ENCODE data around the gene IRF8.

IRF8 gene

DNA sequence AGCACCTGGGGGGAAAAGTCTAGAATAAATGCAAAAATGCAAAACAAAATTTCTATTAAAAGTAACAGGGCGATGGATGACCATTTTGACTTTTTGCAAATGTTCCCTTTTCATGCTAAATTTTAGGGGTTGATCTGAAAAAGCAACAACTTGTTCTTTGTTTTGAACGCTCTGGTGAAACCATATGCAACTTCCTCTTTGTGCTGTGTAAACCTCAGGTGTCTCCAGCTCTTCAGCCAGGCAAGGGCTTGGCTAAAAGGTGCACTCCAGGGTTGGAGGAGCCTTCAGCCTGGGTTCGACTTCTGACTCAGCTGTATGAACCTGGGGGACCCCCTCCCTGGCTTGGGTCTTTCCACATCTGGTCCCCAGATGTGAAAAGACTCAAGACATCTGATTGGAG, 9.5 kb downstream of the IRF8 start:
- no peaks in the 10 kb centered on the region for H3K4me1 ChIP-seq
- no peak overlapping the region for H3K4me3 ChIP-seq (ENCODE audit: low read depth, low read length)
- H3K27me3 ChIP-seq = peaks cover 69% of the 10 kb centered on the region
- H3K36me3 ChIP-seq = no peaks in the 10 kb centered on the region
- no peak for DNase-seq
- no peaks in the 10 kb centered on the region; the same call in 1 of the 2 replicates for H3K9me3 ChIP-seq
- TF ChIP-seq, protein P1, sequence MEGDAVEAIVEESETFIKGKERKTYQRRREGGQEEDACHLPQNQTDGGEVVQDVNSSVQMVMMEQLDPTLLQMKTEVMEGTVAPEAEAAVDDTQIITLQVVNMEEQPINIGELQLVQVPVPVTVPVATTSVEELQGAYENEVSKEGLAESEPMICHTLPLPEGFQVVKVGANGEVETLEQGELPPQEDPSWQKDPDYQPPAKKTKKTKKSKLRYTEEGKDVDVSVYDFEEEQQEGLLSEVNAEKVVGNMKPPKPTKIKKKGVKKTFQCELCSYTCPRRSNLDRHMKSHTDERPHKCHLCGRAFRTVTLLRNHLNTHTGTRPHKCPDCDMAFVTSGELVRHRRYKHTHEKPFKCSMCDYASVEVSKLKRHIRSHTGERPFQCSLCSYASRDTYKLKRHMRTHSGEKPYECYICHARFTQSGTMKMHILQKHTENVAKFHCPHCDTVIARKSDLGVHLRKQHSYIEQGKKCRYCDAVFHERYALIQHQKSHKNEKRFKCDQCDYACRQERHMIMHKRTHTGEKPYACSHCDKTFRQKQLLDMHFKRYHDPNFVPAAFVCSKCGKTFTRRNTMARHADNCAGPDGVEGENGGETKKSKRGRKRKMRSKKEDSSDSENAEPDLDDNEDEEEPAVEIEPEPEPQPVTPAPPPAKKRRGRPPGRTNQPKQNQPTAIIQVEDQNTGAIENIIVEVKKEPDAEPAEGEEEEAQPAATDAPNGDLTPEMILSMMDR (IDR thresholded peaks at IDR 0.05; ENCODE audit: low read depth, low read length) = no peak

DNA sequence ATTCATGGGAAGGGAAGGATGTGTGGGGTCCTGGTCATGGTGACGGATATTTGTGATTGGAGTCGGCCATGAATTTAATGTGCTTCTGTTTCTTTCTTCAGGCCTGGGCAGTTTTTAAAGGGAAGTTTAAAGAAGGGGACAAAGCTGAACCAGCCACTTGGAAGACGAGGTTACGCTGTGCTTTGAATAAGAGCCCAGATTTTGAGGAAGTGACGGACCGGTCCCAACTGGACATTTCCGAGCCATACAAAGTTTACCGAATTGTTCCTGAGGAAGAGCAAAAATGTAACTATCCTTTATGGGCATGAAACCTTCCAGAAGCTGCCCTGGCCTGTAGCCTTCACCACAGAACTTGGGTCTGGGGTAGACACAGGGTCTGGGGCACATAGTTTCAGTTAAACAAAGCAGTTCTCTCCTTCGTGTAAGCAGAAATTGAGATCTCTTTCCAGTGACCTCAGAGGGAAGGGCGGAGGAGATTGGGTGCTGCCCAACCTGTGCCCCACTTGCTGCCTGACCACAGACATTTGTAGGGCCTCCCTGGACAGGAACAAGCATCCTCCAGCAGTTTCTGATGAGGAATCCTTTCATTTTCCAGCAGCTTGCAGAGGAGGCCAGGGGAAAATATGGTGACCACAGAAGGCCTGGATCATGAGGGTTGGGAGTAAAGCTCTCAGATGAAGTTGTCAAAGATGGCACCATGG, 10.1 kb downstream of the IRF8 start:
- no peaks in the 10 kb centered on the region for H3K4me1 ChIP-seq
- DNase-seq = no peak
- H3K9me3 ChIP-seq = no peaks in the 10 kb centered on the region; the same call in 1 of the 2 replicates
- H3K27me3 ChIP-seq = peaks cover 63% of the 10 kb centered on the region
- TF ChIP-seq, protein P1 (IDR thresholded peaks at IDR 0.05; ENCODE audit: low read depth, low read length) = no peak
- no peak overlapping the region for H3K4me3 ChIP-seq (ENCODE audit: low read depth, low read length)
- no peaks in the 10 kb centered on the region for H3K36me3 ChIP-seq

DNA sequence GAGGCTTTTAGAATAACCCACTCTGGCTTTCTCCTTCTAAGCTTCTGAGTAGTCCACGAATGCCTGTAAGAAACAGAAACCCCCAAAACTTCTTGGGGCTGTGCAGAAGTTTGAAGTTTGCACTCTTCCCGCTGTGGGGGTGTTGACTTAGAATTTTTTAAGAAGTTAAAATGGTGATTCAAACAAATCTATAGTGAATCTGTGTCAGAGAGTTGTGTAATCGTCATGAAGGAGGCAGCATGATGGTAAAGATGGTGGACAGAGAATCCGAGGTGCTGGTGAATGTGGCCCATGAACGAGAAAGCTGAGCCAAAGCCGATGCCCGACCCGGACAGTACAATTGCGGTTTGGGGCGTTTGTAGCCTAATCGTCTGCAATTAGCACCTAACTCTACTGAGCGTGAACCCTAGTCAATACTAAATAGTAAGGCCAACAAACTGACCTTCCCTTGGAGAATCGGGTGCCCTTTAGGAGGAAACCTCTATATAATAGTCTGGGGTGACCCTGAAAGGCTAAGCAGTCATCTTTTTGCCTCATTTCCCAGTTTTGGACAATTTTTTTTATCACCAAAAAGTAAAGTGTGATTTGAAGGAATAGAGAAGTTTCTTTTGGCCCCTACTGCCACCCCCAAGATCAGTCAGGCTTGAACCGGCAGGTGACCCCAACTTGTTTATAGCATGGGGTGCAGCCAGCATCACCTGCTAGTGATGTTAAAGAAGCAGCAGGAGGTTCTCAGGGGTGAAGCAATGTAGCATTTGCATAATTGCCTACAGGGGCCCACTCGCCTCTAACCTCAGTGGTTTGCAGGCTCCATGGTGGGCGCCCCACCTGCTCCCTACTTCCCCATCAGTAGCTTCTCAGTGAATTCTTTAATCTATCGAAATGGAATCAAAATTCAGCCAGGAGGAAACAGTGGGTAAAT, 11.2 kb downstream of the IRF8 start:
- TF ChIP-seq, protein P1 (IDR thresholded peaks at IDR 0.05; ENCODE audit: low read depth, low read length) = no peak
- Histone ChIP-seq H3K9me3 (no peaks in the 10 kb centered on the region), H3K4me1 (no peaks in the 10 kb centered on the region), H3K4me3 (ENCODE audit: low read depth, low read length) (no peak overlapping the region), H3K27me3 (peaks cover 63% of the 10 kb centered on the region), H3K36me3 (no peaks in the 10 kb centered on the region)
- DNase-seq = no peak

DNA sequence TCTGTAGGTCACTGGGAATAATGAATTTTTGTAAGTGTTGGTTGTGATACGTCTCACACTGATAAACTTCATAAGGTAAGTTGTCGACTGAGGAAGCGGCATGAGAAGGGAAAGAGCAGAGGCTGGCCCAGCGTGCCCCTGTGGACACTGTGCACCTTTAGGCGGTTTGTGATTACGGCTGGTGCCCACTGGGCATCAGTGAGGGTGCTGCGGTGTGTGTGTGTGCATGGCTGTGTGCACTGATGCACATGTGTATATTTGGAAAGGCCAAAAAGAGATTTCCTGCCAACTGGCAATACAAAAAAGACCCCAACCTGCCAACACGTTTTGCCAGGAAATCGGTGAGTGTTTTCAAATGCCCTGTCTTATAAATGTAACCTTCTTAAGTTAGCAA, 11.9 kb downstream of the IRF8 start:
- no peaks in the 10 kb centered on the region for H3K36me3 ChIP-seq
- no peaks in the 10 kb centered on the region for H3K4me1 ChIP-seq
- peaks cover 63% of the 10 kb centered on the region for H3K27me3 ChIP-seq
- H3K9me3 ChIP-seq = no peaks in the 10 kb centered on the region
- no peak overlapping the region for H3K4me3 ChIP-seq (ENCODE audit: low read depth, low read length)
- TF ChIP-seq, protein P1 (IDR thresholded peaks at IDR 0.05; ENCODE audit: low read depth, low read length) = no peak
- no peak for DNase-seq

DNA sequence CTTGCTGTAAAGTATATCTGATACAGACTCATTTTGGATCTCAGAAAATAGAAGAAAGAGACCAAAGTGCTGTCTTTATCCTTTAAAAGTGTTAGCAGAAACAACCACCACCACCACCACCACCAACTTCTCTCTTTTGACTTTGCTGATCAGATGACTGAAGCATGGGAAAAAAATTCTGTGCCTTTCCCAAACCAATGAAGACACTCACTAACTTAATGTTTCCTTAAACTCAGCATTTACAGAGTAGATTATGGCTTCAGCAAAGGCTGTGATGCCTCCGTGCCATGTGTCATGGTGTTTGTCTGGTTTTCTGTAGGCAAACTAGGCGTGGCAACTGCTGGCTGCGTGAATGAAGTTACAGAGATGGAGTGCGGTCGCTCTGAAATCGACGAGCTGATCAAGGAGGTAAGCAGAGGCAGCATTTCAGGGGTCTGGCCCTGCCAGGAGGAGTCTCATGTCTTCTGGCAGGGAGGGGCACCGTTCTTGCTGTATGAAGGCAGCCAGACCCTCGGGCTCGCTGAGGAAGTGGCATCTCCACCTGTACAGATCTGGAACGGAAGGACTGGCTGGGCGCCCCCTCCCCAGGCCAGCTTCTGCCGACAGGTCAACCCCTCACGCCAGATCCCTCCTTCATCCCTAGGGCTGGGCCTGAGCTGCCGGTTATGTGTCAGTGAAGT, 12.4 kb downstream of the IRF8 start:
- no peak overlapping the region for H3K4me3 ChIP-seq (ENCODE audit: low read depth, low read length)
- H3K27me3 ChIP-seq = peaks cover 63% of the 10 kb centered on the region
- no peaks in the 10 kb centered on the region for H3K9me3 ChIP-seq
- no peak for DNase-seq
- no peaks in the 10 kb centered on the region for H3K4me1 ChIP-seq
- TF ChIP-seq, protein P1 (IDR thresholded peaks at IDR 0.05; ENCODE audit: low read depth, low read length) = no peak
- no peaks in the 10 kb centered on the region for H3K36me3 ChIP-seq
